Neural progenitor cell (in vitro differentiated cells): ENCODE measurements around the gene IQSEC1.

Experiments
- CTCF ChIP-seq: fragments of 200-600 bp; sonication (generic); IDR thresholded peaks from 2 replicates; pipeline ENCODE4 v1.5.1; 2017; ENCODE audit warnings: antibody characterized with exemption, mild to moderate bottlenecking
- EZH2 ChIP-seq: fragments of 200-600 bp; sonication (generic); IDR thresholded peaks from 2 replicates; pipeline ENCODE4 v1.6.1; 2017; ENCODE audit warnings: antibody characterized with exemption, mild to moderate bottlenecking, moderate library complexity

GRCh38 chr3:12905316-12906071 lies 167.7 kb downstream of the IQSEC1 start:
- TF ChIP-seq EZH2 = no peak
- TF ChIP-seq CTCF = no peak
